GM12875 (cell line): ENCODE data around the gene SCN1B.

ENCODE experiments used
- H3K4me3 ChIP-seq: one replicate; pipeline ENCODE4 v1.5.1; 2011; ENCODE audit warnings: low read depth, low read length, control low read depth
- TF ChIP-seq, protein P1 (sequence below): IDR thresholded peaks from 2 replicates; pipeline ENCODE4 v1.5.1; 2011; ENCODE audit warnings: low read depth, mild to moderate bottlenecking, control low read depth, inconsistent platforms, low read length, moderate library complexity, borderline replicate concordance; ENCODE audit not compliant: insufficient read depth

SCN1B gene

DNA sequence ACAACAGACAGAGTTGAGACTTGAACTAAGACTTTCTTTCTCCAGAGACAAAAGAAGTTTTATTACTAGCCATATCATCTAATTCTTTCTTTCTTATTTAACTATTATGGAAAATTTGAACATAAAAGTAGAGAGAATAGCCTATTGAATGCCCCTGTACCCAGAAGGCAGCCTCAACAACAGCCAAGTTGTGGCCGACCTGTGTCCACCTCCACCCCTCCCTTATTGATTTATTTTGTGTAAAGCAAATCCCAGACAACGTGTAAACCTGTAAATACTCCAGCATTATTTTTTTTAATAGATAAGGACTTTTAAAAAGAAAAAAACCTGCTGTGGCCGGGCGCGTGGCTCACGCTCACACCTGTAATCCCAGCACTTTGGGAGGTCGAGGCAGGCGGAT is 59.3 kb downstream of the SCN1B start:
- H3K4me3 ChIP-seq, result no peak overlapping the region
- TF ChIP-seq, protein P1, sequence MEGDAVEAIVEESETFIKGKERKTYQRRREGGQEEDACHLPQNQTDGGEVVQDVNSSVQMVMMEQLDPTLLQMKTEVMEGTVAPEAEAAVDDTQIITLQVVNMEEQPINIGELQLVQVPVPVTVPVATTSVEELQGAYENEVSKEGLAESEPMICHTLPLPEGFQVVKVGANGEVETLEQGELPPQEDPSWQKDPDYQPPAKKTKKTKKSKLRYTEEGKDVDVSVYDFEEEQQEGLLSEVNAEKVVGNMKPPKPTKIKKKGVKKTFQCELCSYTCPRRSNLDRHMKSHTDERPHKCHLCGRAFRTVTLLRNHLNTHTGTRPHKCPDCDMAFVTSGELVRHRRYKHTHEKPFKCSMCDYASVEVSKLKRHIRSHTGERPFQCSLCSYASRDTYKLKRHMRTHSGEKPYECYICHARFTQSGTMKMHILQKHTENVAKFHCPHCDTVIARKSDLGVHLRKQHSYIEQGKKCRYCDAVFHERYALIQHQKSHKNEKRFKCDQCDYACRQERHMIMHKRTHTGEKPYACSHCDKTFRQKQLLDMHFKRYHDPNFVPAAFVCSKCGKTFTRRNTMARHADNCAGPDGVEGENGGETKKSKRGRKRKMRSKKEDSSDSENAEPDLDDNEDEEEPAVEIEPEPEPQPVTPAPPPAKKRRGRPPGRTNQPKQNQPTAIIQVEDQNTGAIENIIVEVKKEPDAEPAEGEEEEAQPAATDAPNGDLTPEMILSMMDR, result no peak
